Gastrocnemius medialis (tissue), 4 donors: ENCODE results near the gene MAP1LC3B2. TPM values are rescaled to one million over a fixed set of nuclear protein-coding genes. Genes with fewer than 3 reads are reported as not detected.

Source experiments
- ATAC-seq, 2 donors: fragments of 150-250 bp; one replicate each; pipeline ENCODE4 v1.9.1; 2016
- DNase-seq, 2 donors: peaks; one replicate each; pipeline ENCODE4 v3.0.0-alpha.2; 2019
- H3K27ac ChIP-seq, 4 donors: fragments of 200-600 bp; sonication (generic); 1 replicate in 1 of 4; 2 replicates in 3 of 4; pipeline ENCODE4 v1.5.1; 2016 to 2018; ENCODE audit warnings: mild to moderate bottlenecking in 2 of 4, moderate library complexity in 1 of 4
- H3K27me3 ChIP-seq, 3 donors: fragments of 200-600 bp; sonication (generic) in 2 of 3; 1 replicate in 1 of 3; 2 replicates in 2 of 3; pipeline versions ENCODE4 v1.5.1 to v1.6.0; 2016 to 2019; ENCODE audit warnings: mild to moderate bottlenecking in 1 of 3, moderate library complexity in 1 of 3
- H3K36me3 ChIP-seq, 2 donors: fragments of 200-600 bp; sonication (generic) in 1 of 2; one replicate each; pipeline ENCODE4 v1.5.1; 2017 to 2018
- H3K4me1 ChIP-seq, 2 donors: fragments of 200-600 bp; sonication (generic) in 1 of 2; one replicate each; pipeline ENCODE4 v1.5.1; 2016 to 2017; ENCODE audit warnings: mild to moderate bottlenecking in 2 of 2
- H3K4me3 ChIP-seq, 4 donors: fragments of 200-600 bp; sonication (generic) in 3 of 4; 1 replicate in 1 of 4; 2 replicates in 3 of 4; pipeline ENCODE4 v1.5.1; 2016 to 2019; ENCODE audit warnings: mild to moderate bottlenecking in 2 of 4
- H3K9me3 ChIP-seq, 3 donors: fragments of 200-600 bp; sonication (generic) in 2 of 3; 1 replicate in 1 of 3; 2 replicates in 2 of 3; pipeline ENCODE4 v1.5.1; 2016 to 2019
- POLR2A ChIP-seq, 2 donors: fragments of 450-650 bp; IDR thresholded peaks; one replicate each; pipeline ENCODE4 v1.6.1; 2017; ENCODE audit warnings: antibody characterized with exemption in 2 of 2, mild to moderate bottlenecking in 2 of 2, moderate library complexity in 2 of 2
- in situ Hi-C, 4 donors: fragments of 200-750 bp; cut with MboI; loops; one replicate each; pipeline versions ENCODE4 v1.15.0 to v1.8.0; 2017; ENCODE audit warnings: low sequenced_read_pairs in 4 of 4
- intact Hi-C: fragments of 100-400 bp; cut with DNase I; formaldehyde crosslinking; loops from one replicate; pipeline ENCODE4 v1.15.1; 2023; ENCODE audit warnings: low total_unique reads
- total RNA-seq, 4 donors: library from RNA; depleted of rRNA; stranded (reverse); fragments of >200 nt; gene quantifications; one replicate each; pipeline versions ENCODE4 v1.1.0 to v1.2.3, GENCODE V29; 2016
- TF ChIP-seq, protein P1 (sequence below), 5 experiments: fragments of 450-650 bp in 3 of 5; fragments of 200-600 bp in 2 of 5; sonication (generic) in 2 of 5; IDR thresholded peaks in 4 of 5; conservative IDR thresholded peaks in 1 of 5; 1 replicate in 4 of 5; 2 replicates in 1 of 5; pipeline ENCODE4 v1.5.1; 2016 to 2019; ENCODE audit warnings: antibody characterized with exemption in 5 of 5, mild to moderate bottlenecking in 3 of 5, moderate library complexity in 3 of 5

Gene MAP1LC3B2
- total RNA-seq, 4 donors from 2014 or later, result 0.68 to 2.5 (median 1.4) TPM

DNA sequence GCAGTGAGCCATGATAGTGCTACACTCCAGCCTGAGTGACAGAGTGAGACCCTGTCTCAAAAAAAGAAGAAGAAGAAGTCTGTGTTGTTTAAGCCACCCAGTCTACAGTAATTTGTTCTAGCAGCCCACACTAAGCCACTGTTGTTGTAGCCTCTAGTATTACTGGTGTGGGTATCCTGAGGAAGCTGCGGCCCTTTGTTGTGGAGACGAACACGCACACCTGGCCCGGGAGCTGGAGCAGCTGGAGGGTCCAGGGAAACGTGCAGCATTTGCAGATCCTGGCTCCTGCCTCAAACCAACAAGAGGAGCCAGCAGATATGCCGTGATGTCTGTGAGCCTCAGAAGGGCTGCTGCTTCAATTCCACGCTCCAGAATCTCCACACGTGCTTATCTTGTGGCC lies 65.3 kb downstream of the MAP1LC3B2 start:
- Histone ChIP-seq H3K4me3 (no peak overlapping the region), H3K9me3 (no peaks in the 10 kb centered on the region), H3K27me3 (peaks cover 0 to 5% (median 2%) of the 10 kb centered on the region in 3 donors), H3K27ac (no peak overlapping the region), H3K4me1 (peaks cover 0 to 10% of the 10 kb centered on the region in 2 donors), H3K36me3 (no peaks in the 10 kb centered on the region)
- intact Hi-C loops, result no loop called here
- no peak for DNase-seq
- no peak for ATAC-seq
- no peak for TF ChIP-seq POLR2A (IDR thresholded peaks at IDR 0.05)
- TF ChIP-seq, protein P1, sequence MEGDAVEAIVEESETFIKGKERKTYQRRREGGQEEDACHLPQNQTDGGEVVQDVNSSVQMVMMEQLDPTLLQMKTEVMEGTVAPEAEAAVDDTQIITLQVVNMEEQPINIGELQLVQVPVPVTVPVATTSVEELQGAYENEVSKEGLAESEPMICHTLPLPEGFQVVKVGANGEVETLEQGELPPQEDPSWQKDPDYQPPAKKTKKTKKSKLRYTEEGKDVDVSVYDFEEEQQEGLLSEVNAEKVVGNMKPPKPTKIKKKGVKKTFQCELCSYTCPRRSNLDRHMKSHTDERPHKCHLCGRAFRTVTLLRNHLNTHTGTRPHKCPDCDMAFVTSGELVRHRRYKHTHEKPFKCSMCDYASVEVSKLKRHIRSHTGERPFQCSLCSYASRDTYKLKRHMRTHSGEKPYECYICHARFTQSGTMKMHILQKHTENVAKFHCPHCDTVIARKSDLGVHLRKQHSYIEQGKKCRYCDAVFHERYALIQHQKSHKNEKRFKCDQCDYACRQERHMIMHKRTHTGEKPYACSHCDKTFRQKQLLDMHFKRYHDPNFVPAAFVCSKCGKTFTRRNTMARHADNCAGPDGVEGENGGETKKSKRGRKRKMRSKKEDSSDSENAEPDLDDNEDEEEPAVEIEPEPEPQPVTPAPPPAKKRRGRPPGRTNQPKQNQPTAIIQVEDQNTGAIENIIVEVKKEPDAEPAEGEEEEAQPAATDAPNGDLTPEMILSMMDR (IDR thresholded peaks at IDR 0.05 in 4 of 5, conservative IDR thresholded peaks at IDR 0.05 in 1 of 5), result no peak
- in situ Hi-C loops, result loop anchor here in 2 of 4 donors (25.0 kb wide), 2 partner anchors 362 to 637 kb away; no protein-coding TSS in a partner anchor

- DNase-seq (no peak), ATAC-seq (no peak)
- Histone ChIP-seq H3K27me3 (peaks cover 0 to 6% (median 2%) of the 10 kb centered on the region in 3 donors), H3K4me3 (no peak overlapping the region), H3K27ac (no peak overlapping the region), H3K36me3 (no peaks in the 10 kb centered on the region), H3K9me3 (no peaks in the 10 kb centered on the region), H3K4me1 (no peaks in the 10 kb centered on the region)
- TF ChIP-seq, protein P1 (IDR thresholded peaks at IDR 0.05 in 4 of 5, conservative IDR thresholded peaks at IDR 0.05 in 1 of 5), result no peak
- no peak for TF ChIP-seq POLR2A (IDR thresholded peaks at IDR 0.05)
- intact Hi-C loops (no loop called here), in situ Hi-C loops (no loop called here)
These were observed 67.0 kb downstream of the MAP1LC3B2 start for GRCh38 chr12:116626153-116626552.

Other genes starting within 250 kb of the MAP1LC3B2 start
- 10 to 100 TPM in 1 of 4 donors, 1 to 10 TPM in 3; 3.5 to 11.0 (median 8.2) TPM for gene SPRING1, start 178.7 kb downstream of the MAP1LC3B2 start, total RNA-seq
- gene RNFT2, start 178.9 kb downstream of the MAP1LC3B2 start, total RNA-seq, result under 1 TPM in 1 of 4 donors, not detected in 3; 0.55 TPM